WTC11 (cell line): ENCODE measurements around the gene SIX2. TPM values are rescaled to one million over a fixed set of nuclear protein-coding genes. Genes with fewer than 3 reads are reported as not detected.

ENCODE experiments used
- ATAC-seq: fragments of 200-7000 bp; cut with Tn5 transposase; 2 replicates; pipeline ENCODE4 v1.10.0; 2021; ENCODE audit warnings: mild to moderate bottlenecking, moderate library complexity
- CTCF ChIA-PET: fragments of 300-600 bp; sonication (Branson Sonifier 250); formaldehyde crosslinking; loops from one replicate; lab custom pipeline; 2021; ENCODE audit warnings: antibody characterized with exemption; lab: Charles Lee
- POLR2A ChIA-PET: fragments of 350-600 bp; sonication (Branson Sonifier 250); formaldehyde crosslinking; loops from one replicate; lab custom pipeline; 2021; ENCODE audit warnings: antibody characterized with exemption; lab: Charles Lee
- DNase-seq: peaks from one replicate; pipeline ENCODE4 v3.0.0; 2021; ENCODE audit warnings: low spot score
- H3K27ac Mint-ChIP-seq: 2 replicates; pipeline ENCODE4 v1.8.0; 2021; ENCODE audit warnings: mixed read lengths
- H3K27me3 Mint-ChIP-seq: 2 replicates; pipeline ENCODE4 v1.8.0; 2021; ENCODE audit warnings: low read depth, mild to moderate bottlenecking, moderate library complexity, mixed read lengths
- H3K36me3 Mint-ChIP-seq: 2 replicates; pipeline ENCODE4 v1.8.0; 2021; ENCODE audit warnings: mixed read lengths
- H3K4me1 Mint-ChIP-seq: 2 replicates; pipeline ENCODE4 v1.8.0; 2022; ENCODE audit warnings: mixed read lengths
- H3K4me3 Mint-ChIP-seq: 2 replicates; pipeline ENCODE4 v1.8.0; 2021; ENCODE audit warnings: mild to moderate bottlenecking, moderate library complexity, mixed read lengths
- H3K9me3 Mint-ChIP-seq: 2 replicates; pipeline ENCODE4 v1.8.0; 2021; ENCODE audit warnings: mixed read lengths
- GABPB1 ChIP-seq: sonication (generic); formaldehyde crosslinking; IDR thresholded peaks from 2 replicates; pipeline ENCODE4 v1.8.1; 2023; ENCODE audit warnings: mild to moderate bottlenecking, missing genetic modification reagents
- GRHL2 ChIP-seq: fragments of 250-450 bp; sonication (Bioruptor Pico); IDR thresholded peaks from 2 replicates; pipeline ENCODE4 v1.8.0; 2022; ENCODE audit warnings: mild to moderate bottlenecking, moderate library complexity; ENCODE audit not compliant: insufficient replicate concordance, severe bottlenecking
- NFATC4 ChIP-seq: fragments of 250-450 bp; sonication (Bioruptor Pico); IDR thresholded peaks from 2 replicates; pipeline ENCODE4 v1.9.0; 2021; ENCODE audit warnings: mild to moderate bottlenecking
- NFYB ChIP-seq: sonication (generic); formaldehyde crosslinking; conservative IDR thresholded peaks from 2 replicates; pipeline ENCODE4 v1.8.0; 2022; ENCODE audit warnings: low read depth, missing genetic modification reagents
- RORB ChIP-seq: fragments of 250-450 bp; sonication (Bioruptor Pico); IDR thresholded peaks from 2 replicates; pipeline ENCODE4 v1.9.0; 2021; ENCODE audit warnings: mild to moderate bottlenecking
- TP53 ChIP-seq: sonication (generic); formaldehyde crosslinking; IDR thresholded peaks from 2 replicates; pipeline ENCODE4 v1.8.1; 2023; ENCODE audit warnings: mild to moderate bottlenecking, missing genetic modification reagents
- ZBTB21 ChIP-seq: sonication (generic); formaldehyde crosslinking; IDR thresholded peaks from 2 replicates; pipeline ENCODE4 v1.8.1; 2023; ENCODE audit warnings: mild to moderate bottlenecking, missing genetic modification reagents, borderline replicate concordance
- ZNF121 ChIP-seq: sonication (generic); formaldehyde crosslinking; IDR thresholded peaks from 2 replicates; pipeline ENCODE4 v1.8.0; 2023; ENCODE audit warnings: missing genetic modification reagents
- ZNF263 ChIP-seq: sonication (generic); formaldehyde crosslinking; IDR thresholded peaks from 2 replicates; pipeline ENCODE4 v1.8.1; 2022; ENCODE audit warnings: low read depth, mild to moderate bottlenecking, moderate library complexity, missing genetic modification reagents
- ZNF317 ChIP-seq: sonication (generic); formaldehyde crosslinking; IDR thresholded peaks from 2 replicates; pipeline ENCODE4 v1.8.1; 2023; ENCODE audit warnings: low read depth, mild to moderate bottlenecking, moderate library complexity, missing genetic modification reagents, borderline replicate concordance
- total RNA-seq: library from RNA; stranded (reverse); gene quantifications from 3 replicates; pipeline ENCODE4 v1.2.3, GENCODE V29; 2021
- TF ChIP-seq, protein P1 (sequence below): sonication (generic); formaldehyde crosslinking; IDR thresholded peaks from 2 replicates; pipeline ENCODE4 v1.8.0; 2023; ENCODE audit warnings: mild to moderate bottlenecking, missing genetic modification reagents
- TF ChIP-seq, protein P2 (sequence below): sonication (generic); formaldehyde crosslinking; IDR thresholded peaks from 2 replicates; pipeline ENCODE4 v1.8.1; 2023; ENCODE audit warnings: mild to moderate bottlenecking, missing genetic modification reagents, moderate library complexity
- TF ChIP-seq, protein P3 (sequence below): sonication (generic); formaldehyde crosslinking; IDR thresholded peaks from 2 replicates; pipeline ENCODE4 v1.8.0; 2022; ENCODE audit warnings: mild to moderate bottlenecking, missing genetic modification reagents
- TF ChIP-seq, protein P4 (sequence below): sonication (generic); formaldehyde crosslinking; IDR thresholded peaks from 2 replicates; pipeline ENCODE4 v1.8.0; 2022; ENCODE audit warnings: mild to moderate bottlenecking, missing genetic modification reagents
- TF ChIP-seq, protein P5 (sequence below): fragments of 250-450 bp; sonication (Bioruptor Pico); IDR thresholded peaks from 2 replicates; pipeline ENCODE4 v1.9.0; 2021; ENCODE audit warnings: mild to moderate bottlenecking, borderline replicate concordance
- TF ChIP-seq, protein P6 (sequence below): sonication (generic); formaldehyde crosslinking; IDR thresholded peaks from 2 replicates; pipeline ENCODE4 v1.8.1; 2022; ENCODE audit warnings: missing genetic modification reagents, borderline replicate concordance

SIX2 gene
- total RNA-seq, 1 experiment from 2014 or later, result 1.7 TPM

DNA sequence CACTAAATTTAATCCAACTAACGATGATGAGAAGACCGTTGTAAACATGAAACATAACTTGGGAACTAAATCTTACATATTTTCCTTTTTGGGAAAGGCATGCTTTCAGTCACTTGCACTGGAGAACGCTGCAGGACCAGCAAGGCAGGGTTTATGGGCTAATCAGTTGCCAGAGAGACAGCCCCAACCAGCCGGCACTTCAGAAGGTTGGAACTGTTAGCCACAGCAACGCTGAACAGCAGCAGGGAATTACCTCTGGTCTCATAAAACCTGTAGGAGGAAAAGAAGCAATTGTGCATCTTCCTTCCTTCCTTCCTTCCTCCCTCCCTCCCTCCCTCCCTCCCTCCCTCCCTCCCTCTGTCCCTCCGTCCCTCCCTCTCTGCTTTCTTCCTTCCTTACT lies 33.9 kb upstream of the SIX2 start (continued):
- TF ChIP-seq ZBTB21 (CRISPR knock-in tag) (no peak), ZNF121 (CRISPR knock-in tag) (no peak), TP53 (CRISPR knock-in tag) (no peak)
- TF ChIP-seq, all 79 proteins: peak for 0

DNA sequence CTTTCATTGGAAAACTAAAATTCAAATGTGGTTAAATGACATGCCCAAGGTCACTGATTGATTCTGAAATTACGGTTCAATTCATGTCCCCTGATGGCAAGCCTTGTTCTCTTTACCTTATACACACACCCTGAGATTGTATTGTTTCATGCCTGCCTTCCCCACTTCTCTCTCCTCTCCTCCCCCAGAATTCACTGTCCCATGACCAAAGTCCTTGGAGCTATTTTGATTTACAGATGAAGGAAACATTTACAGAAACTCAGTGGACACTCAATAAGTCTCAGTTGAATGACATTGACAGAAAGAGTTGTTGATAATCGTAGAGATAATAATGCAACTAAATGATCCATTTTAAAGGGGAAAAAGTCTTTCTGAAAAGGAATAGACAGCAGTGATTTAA lies 33.1 kb upstream of the SIX2 start:
- ATAC-seq (no peak), DNase-seq (no peak)
- no peak overlapping the region for H3K27ac Mint-ChIP-seq
- no peaks in the 10 kb centered on the region for H3K9me3 Mint-ChIP-seq
- ChIA-PET POLR2A (no interaction called here), CTCF (no interaction called here)
- H3K36me3 Mint-ChIP-seq, result no peaks in the 10 kb centered on the region
- TF ChIP-seq, protein P1, sequence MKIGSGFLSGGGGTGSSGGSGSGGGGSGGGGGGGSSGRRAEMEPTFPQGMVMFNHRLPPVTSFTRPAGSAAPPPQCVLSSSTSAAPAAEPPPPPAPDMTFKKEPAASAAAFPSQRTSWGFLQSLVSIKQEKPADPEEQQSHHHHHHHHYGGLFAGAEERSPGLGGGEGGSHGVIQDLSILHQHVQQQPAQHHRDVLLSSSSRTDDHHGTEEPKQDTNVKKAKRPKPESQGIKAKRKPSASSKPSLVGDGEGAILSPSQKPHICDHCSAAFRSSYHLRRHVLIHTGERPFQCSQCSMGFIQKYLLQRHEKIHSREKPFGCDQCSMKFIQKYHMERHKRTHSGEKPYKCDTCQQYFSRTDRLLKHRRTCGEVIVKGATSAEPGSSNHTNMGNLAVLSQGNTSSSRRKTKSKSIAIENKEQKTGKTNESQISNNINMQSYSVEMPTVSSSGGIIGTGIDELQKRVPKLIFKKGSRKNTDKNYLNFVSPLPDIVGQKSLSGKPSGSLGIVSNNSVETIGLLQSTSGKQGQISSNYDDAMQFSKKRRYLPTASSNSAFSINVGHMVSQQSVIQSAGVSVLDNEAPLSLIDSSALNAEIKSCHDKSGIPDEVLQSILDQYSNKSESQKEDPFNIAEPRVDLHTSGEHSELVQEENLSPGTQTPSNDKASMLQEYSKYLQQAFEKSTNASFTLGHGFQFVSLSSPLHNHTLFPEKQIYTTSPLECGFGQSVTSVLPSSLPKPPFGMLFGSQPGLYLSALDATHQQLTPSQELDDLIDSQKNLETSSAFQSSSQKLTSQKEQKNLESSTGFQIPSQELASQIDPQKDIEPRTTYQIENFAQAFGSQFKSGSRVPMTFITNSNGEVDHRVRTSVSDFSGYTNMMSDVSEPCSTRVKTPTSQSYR (CRISPR knock-in tag), result no peak
- no peak for TF ChIP-seq GRHL2 (CRISPR knock-in tag)
- TF ChIP-seq GABPB1 (CRISPR knock-in tag), result no peak
- no peak for TF ChIP-seq NFATC4 (CRISPR knock-in tag)
- TF ChIP-seq NFYB (CRISPR knock-in tag), result no peak
- TF ChIP-seq ZNF317, result no peak
- TF ChIP-seq, protein P2, sequence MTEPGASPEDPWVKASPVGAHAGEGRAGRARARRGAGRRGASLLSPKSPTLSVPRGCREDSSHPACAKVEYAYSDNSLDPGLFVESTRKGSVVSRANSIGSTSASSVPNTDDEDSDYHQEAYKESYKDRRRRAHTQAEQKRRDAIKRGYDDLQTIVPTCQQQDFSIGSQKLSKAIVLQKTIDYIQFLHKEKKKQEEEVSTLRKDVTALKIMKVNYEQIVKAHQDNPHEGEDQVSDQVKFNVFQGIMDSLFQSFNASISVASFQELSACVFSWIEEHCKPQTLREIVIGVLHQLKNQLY (CRISPR knock-in tag), result no peak
- no peak for TF ChIP-seq ZNF121 (CRISPR knock-in tag)
- no peak for TF ChIP-seq ZNF263 (CRISPR knock-in tag)
- TF ChIP-seq, protein P3, sequence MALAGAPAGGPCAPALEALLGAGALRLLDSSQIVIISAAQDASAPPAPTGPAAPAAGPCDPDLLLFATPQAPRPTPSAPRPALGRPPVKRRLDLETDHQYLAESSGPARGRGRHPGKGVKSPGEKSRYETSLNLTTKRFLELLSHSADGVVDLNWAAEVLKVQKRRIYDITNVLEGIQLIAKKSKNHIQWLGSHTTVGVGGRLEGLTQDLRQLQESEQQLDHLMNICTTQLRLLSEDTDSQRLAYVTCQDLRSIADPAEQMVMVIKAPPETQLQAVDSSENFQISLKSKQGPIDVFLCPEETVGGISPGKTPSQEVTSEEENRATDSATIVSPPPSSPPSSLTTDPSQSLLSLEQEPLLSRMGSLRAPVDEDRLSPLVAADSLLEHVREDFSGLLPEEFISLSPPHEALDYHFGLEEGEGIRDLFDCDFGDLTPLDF (CRISPR knock-in tag), result no peak
- no peak for TF ChIP-seq RORB
- TF ChIP-seq, protein P4, sequence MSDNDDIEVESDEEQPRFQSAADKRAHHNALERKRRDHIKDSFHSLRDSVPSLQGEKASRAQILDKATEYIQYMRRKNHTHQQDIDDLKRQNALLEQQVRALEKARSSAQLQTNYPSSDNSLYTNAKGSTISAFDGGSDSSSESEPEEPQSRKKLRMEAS, result no peak
- TF ChIP-seq, protein P5, sequence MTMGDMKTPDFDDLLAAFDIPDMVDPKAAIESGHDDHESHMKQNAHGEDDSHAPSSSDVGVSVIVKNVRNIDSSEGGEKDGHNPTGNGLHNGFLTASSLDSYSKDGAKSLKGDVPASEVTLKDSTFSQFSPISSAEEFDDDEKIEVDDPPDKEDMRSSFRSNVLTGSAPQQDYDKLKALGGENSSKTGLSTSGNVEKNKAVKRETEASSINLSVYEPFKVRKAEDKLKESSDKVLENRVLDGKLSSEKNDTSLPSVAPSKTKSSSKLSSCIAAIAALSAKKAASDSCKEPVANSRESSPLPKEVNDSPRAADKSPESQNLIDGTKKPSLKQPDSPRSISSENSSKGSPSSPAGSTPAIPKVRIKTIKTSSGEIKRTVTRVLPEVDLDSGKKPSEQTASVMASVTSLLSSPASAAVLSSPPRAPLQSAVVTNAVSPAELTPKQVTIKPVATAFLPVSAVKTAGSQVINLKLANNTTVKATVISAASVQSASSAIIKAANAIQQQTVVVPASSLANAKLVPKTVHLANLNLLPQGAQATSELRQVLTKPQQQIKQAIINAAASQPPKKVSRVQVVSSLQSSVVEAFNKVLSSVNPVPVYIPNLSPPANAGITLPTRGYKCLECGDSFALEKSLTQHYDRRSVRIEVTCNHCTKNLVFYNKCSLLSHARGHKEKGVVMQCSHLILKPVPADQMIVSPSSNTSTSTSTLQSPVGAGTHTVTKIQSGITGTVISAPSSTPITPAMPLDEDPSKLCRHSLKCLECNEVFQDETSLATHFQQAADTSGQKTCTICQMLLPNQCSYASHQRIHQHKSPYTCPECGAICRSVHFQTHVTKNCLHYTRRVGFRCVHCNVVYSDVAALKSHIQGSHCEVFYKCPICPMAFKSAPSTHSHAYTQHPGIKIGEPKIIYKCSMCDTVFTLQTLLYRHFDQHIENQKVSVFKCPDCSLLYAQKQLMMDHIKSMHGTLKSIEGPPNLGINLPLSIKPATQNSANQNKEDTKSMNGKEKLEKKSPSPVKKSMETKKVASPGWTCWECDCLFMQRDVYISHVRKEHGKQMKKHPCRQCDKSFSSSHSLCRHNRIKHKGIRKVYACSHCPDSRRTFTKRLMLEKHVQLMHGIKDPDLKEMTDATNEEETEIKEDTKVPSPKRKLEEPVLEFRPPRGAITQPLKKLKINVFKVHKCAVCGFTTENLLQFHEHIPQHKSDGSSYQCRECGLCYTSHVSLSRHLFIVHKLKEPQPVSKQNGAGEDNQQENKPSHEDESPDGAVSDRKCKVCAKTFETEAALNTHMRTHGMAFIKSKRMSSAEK (CRISPR knock-in tag), result no peak
- TF ChIP-seq, protein P6, sequence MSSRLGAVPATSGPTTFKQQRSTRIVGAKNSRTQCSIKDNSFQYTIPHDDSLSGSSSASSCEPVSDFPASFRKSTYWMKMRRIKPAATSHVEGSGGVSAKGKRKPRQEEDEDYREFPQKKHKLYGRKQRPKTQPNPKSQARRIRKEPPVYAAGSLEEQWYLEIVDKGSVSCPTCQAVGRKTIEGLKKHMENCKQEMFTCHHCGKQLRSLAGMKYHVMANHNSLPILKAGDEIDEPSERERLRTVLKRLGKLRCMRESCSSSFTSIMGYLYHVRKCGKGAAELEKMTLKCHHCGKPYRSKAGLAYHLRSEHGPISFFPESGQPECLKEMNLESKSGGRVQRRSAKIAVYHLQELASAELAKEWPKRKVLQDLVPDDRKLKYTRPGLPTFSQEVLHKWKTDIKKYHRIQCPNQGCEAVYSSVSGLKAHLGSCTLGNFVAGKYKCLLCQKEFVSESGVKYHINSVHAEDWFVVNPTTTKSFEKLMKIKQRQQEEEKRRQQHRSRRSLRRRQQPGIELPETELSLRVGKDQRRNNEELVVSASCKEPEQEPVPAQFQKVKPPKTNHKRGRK, result no peak
- peaks cover 3% of the 10 kb centered on the region; the same call in 1 of the 2 replicates for H3K27me3 Mint-ChIP-seq
- H3K4me3 Mint-ChIP-seq, result no peak overlapping the region
- peaks cover 17% of the 10 kb centered on the region for H3K4me1 Mint-ChIP-seq
